CD14-positive monocyte (primary cell): ENCODE measurements around the gene HNRNPLL. TPM values are rescaled to one million over a fixed set of nuclear protein-coding genes. Genes with fewer than 3 reads are reported as not detected.

Experiments
- DNase-seq, 3 donors: peaks; one replicate each; pipeline ENCODE4 v3.0.0-alpha.2; 2011 to 2022
- H2AFZ ChIP-seq: 2 replicates; pipeline ENCODE4 v1.6.0; 2012; ENCODE audit warnings: mild to moderate bottlenecking, low read depth, low read length, inconsistent platforms; ENCODE audit not compliant: insufficient read depth, poor library complexity, severe bottlenecking
- H3K27ac ChIP-seq, 2 donors: 1 replicate in 1 of 2; 2 replicates in 1 of 2; pipeline ENCODE4 v1.5.1; 2012 to 2013; ENCODE audit warnings: low read length in 2 of 2, control low read depth in 1 of 2, inconsistent platforms in 1 of 2, low read depth in 1 of 2, mild to moderate bottlenecking in 1 of 2
- H3K27me3 ChIP-seq, 2 donors: one replicate each; pipeline versions ENCODE4 v1.6.0 to v1.6.1; 2011 to 2013; ENCODE audit warnings: low read length in 2 of 2; ENCODE audit not compliant: control insufficient read depth in 2 of 2, insufficient read depth in 2 of 2
- H3K36me3 ChIP-seq, 2 donors: replicated peaks in 1 of 2; 1 replicate in 1 of 2; 2 replicates in 1 of 2; pipeline versions ENCODE4 v1.5.1 to v1.6.1; 2012 to 2013; ENCODE audit warnings: low read length in 2 of 2, control low read depth in 1 of 2, inconsistent platforms in 1 of 2, mild to moderate bottlenecking in 1 of 2; ENCODE audit not compliant: insufficient read depth in 2 of 2, control insufficient read depth in 1 of 2
- H3K4me1 ChIP-seq, 2 donors: 1 replicate in 1 of 2; 2 replicates in 1 of 2; pipeline versions ENCODE4 v1.5.1 to v1.6.1; 2012 to 2013; ENCODE audit warnings: low read length in 2 of 2, control low read depth in 1 of 2, inconsistent platforms in 1 of 2, mild to moderate bottlenecking in 1 of 2, moderate library complexity in 1 of 2; ENCODE audit not compliant: insufficient read depth in 2 of 2, control insufficient read depth in 1 of 2
- H3K4me2 ChIP-seq: replicated peaks from 2 replicates; pipeline ENCODE3; 2012; ENCODE audit warnings: low read length, moderate library complexity, mild to moderate bottlenecking; ENCODE audit not compliant: poor library complexity, severe bottlenecking; ENCODE audit errors: extremely low read depth
- H3K4me3 ChIP-seq, 3 experiments: fragments of 200-600 bp in 1 of 3; sonication (generic) in 1 of 3; replicated peaks in 1 of 3; 1 replicate in 2 of 3; 2 replicates in 1 of 3; pipeline ENCODE4 v1.5.1; 2011 to 2013; ENCODE audit warnings: low read length in 3 of 3, mild to moderate bottlenecking in 3 of 3, control low read depth in 2 of 3, low read depth in 2 of 3, inconsistent platforms in 1 of 3, moderate library complexity in 1 of 3
- H3K79me2 ChIP-seq: 2 replicates; pipeline ENCODE4 v1.6.0; 2012; ENCODE audit warnings: mild to moderate bottlenecking, control low read depth, inconsistent platforms, low read length, moderate library complexity; ENCODE audit not compliant: insufficient read depth
- H3K9ac ChIP-seq: 2 replicates; pipeline ENCODE4 v1.6.0; 2017; ENCODE audit warnings: low read length, mild to moderate bottlenecking; ENCODE audit not compliant: insufficient read depth, poor library complexity, severe bottlenecking
- H3K9me3 ChIP-seq, 2 donors: replicated peaks in 1 of 2; 1 replicate in 1 of 2; 2 replicates in 1 of 2; pipeline versions ENCODE4 v1.5.1 to v1.6.1; 2012 to 2013; ENCODE audit warnings: low read length in 2 of 2, control low read depth in 1 of 2; ENCODE audit not compliant: control insufficient read depth in 1 of 2, insufficient read depth in 1 of 2
- H4K20me1 ChIP-seq: 2 replicates; pipeline ENCODE4 v1.6.0; 2012; ENCODE audit warnings: mild to moderate bottlenecking, low read length, control low read depth, moderate library complexity; ENCODE audit not compliant: insufficient read depth
- H3K27ac Mint-ChIP-seq, 7 donors: one replicate each; pipeline ENCODE4 v1.8.0; 2020; ENCODE audit warnings: mild to moderate bottlenecking in 7 of 7, mixed read lengths in 7 of 7, moderate library complexity in 6 of 7, inconsistent platforms in 2 of 7
- H3K27me3 Mint-ChIP-seq, 3 donors: one replicate each; pipeline ENCODE4 v1.8.0; 2021 to 2022; ENCODE audit warnings: low read depth in 3 of 3, mild to moderate bottlenecking in 3 of 3, mixed read lengths in 3 of 3, moderate library complexity in 3 of 3, inconsistent platforms in 1 of 3
- H3K36me3 Mint-ChIP-seq, 2 donors: one replicate each; pipeline ENCODE4 v1.8.0; 2020; ENCODE audit warnings: mixed read lengths in 2 of 2, inconsistent platforms in 1 of 2, mild to moderate bottlenecking in 1 of 2
- H3K4me1 Mint-ChIP-seq: one replicate; pipeline ENCODE4 v1.8.0; 2020; ENCODE audit warnings: mild to moderate bottlenecking, mixed read lengths
- H3K4me3 Mint-ChIP-seq, 2 donors: one replicate each; pipeline ENCODE4 v1.8.0; 2020; ENCODE audit warnings: mild to moderate bottlenecking in 2 of 2, mixed read lengths in 2 of 2, moderate library complexity in 1 of 2
- H3K9me3 Mint-ChIP-seq, 7 donors: one replicate each; pipeline ENCODE4 v1.8.0; 2020 to 2022; ENCODE audit warnings: mixed read lengths in 7 of 7, mild to moderate bottlenecking in 6 of 7, moderate library complexity in 6 of 7, inconsistent platforms in 2 of 7
- WGBS: methylation state at CpG from one replicate; pipeline ENCODE4 v1.1.5; 2013; ENCODE audit warnings: missing lambda C conversion rate; ENCODE audit not compliant: insufficient coverage; 5-methylcytosine and 5-hydroxymethylcytosine counted together
- intact Hi-C, 2 donors: fragments of 100-400 bp; cut with micrococcal nuclease; formaldehyde crosslinking; loops; one replicate each; pipeline versions ENCODE4 v1.15.0 to v1.15.1; 2023
- polyA plus RNA-seq, 3 donors: library from polyadenylated mRNA; depleted of rRNA in 1 of 3; unstranded in 2 of 3; stranded (reverse) in 1 of 3; fragments of 300-500 nt in 2 of 3; fragments of >200 nt in 1 of 3; fragmentation: Illumina TruSeq in 2 of 3; gene quantifications; 1 replicate in 2 of 3; 2 replicates in 1 of 3; pipeline ENCODE4 v1.2.3, GENCODE V29; 2012 to 2021
- TF ChIP-seq, protein P1 (sequence below): fragments of 200-600 bp; IDR thresholded peaks from one replicate; pipeline ENCODE4 v1.8.0; 2022; ENCODE audit warnings: antibody characterized with exemption, mild to moderate bottlenecking

HNRNPLL gene
- polyA plus RNA-seq, 3 donors, result 12.4 to 16.8 (median 13.8) TPM

GRCh38 chr2:38634684-38635083 is 32.0 kb upstream of the HNRNPLL start:
- H4K20me1 ChIP-seq, result no peaks in the 10 kb centered on the region
- intact Hi-C loops, result loop anchor here in 1 of 2 donors (5.0 kb wide), 1 partner anchor 33 kb away; the partner anchor contains the start of gene GALM
- no peak overlapping the region for H2AFZ ChIP-seq
- TF ChIP-seq, protein P1, sequence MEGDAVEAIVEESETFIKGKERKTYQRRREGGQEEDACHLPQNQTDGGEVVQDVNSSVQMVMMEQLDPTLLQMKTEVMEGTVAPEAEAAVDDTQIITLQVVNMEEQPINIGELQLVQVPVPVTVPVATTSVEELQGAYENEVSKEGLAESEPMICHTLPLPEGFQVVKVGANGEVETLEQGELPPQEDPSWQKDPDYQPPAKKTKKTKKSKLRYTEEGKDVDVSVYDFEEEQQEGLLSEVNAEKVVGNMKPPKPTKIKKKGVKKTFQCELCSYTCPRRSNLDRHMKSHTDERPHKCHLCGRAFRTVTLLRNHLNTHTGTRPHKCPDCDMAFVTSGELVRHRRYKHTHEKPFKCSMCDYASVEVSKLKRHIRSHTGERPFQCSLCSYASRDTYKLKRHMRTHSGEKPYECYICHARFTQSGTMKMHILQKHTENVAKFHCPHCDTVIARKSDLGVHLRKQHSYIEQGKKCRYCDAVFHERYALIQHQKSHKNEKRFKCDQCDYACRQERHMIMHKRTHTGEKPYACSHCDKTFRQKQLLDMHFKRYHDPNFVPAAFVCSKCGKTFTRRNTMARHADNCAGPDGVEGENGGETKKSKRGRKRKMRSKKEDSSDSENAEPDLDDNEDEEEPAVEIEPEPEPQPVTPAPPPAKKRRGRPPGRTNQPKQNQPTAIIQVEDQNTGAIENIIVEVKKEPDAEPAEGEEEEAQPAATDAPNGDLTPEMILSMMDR, result no peak
- peaks cover 15 to 17% of the 10 kb centered on the region in 2 donors for H3K4me1 ChIP-seq
- H3K36me3 ChIP-seq, result no peaks in the 10 kb centered on the region
- Mint-ChIP-seq H3K27ac (no peak overlapping the region), H3K27me3 (peaks cover 0 to 6% (median 5%) of the 10 kb centered on the region in 3 donors), H3K4me1 (peaks cover 19% of the 10 kb centered on the region), H3K36me3 (peaks cover 0 to 4% of the 10 kb centered on the region in 2 donors), H3K9me3 (peaks cover 0 to 8% (median 3%) of the 10 kb centered on the region in 7 donors), H3K4me3 (no peak overlapping the region)
- no peaks in the 10 kb centered on the region for H3K9me3 ChIP-seq
- H3K9ac ChIP-seq, result no peak overlapping the region
- H3K27ac ChIP-seq, result no peak overlapping the region
- no peaks in the 10 kb centered on the region for H3K27me3 ChIP-seq
- WGBS, result no CpG with 5 or more reads among the region's 3 CpGs
- H3K79me2 ChIP-seq, result no peaks in the 10 kb centered on the region
- peak; percentile 48 to 59 (median 56) for DNase-seq
- peak overlapping the region; percentile 30 for H3K4me2 ChIP-seq
- H3K4me3 ChIP-seq, result no peak overlapping the region

DNA sequence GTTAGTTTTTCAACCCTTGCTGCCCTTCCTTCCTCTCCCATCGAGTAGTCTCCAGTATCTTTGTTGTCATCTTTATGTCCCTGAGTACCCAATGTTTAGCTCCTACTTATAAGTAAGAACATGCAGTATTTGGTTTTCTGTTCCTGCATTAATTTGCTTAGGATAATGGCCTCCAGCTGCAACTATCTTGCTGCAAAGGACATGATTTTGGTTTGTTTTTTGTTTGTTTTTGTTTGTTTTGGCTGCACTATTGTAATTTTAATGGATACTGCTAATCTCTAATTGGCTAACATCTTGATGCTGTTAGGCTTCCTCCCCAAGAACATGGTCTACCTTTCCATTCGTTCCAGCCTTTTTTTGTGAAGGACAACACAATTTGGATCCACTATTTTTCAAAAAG is 31.2 kb upstream of the HNRNPLL start:
- WGBS, result no CpG with 5 or more reads among the region's 2 CpGs
- H3K27ac Mint-ChIP-seq, result no peak overlapping the region
- TF ChIP-seq, protein P1, result no peak
- peaks cover 0 to 4% of the 10 kb centered on the region in 2 donors for H3K36me3 Mint-ChIP-seq
- H3K4me3 ChIP-seq, result no peak overlapping the region
- peaks cover 15 to 17% of the 10 kb centered on the region in 2 donors for H3K4me1 ChIP-seq
- no peaks in the 10 kb centered on the region for H3K9me3 ChIP-seq
- H3K4me1 Mint-ChIP-seq, result peaks cover 19% of the 10 kb centered on the region
- H2AFZ ChIP-seq, result no peak overlapping the region
- intact Hi-C loops, result loop anchor here in 1 of 2 donors (5.0 kb wide), 1 partner anchor 33 kb away; the partner anchor contains the start of gene GALM
- no peak overlapping the region for H3K27ac ChIP-seq
- no peaks in the 10 kb centered on the region for H3K79me2 ChIP-seq
- H4K20me1 ChIP-seq, result no peaks in the 10 kb centered on the region
- H3K9ac ChIP-seq, result no peak overlapping the region
- H3K27me3 Mint-ChIP-seq, result peaks cover 0 to 6% (median 5%) of the 10 kb centered on the region in 3 donors
- no peaks in the 10 kb centered on the region for H3K27me3 ChIP-seq
- no peaks in the 10 kb centered on the region for H3K36me3 ChIP-seq
- DNase-seq, result no peak
- no peak overlapping the region for H3K4me2 ChIP-seq
- H3K9me3 Mint-ChIP-seq, result peaks cover 0 to 9% (median 3%) of the 10 kb centered on the region in 7 donors
- H3K4me3 Mint-ChIP-seq, result no peak overlapping the region
